Adrenal gland (tissue), 5 donors: ENCODE measurements around the gene EPB41L2.

Experiments used
- CTCF ChIP-seq, 6 experiments: fragments of 450-650 bp in 4 of 6; fragments of 200-600 bp in 2 of 6; sonication (generic) in 1 of 6; IDR thresholded peaks; 1 replicate in 5 of 6; 2 replicates in 1 of 6; pipeline versions ENCODE4 v1.5.1 to v1.8.0; 2016 to 2021; ENCODE audit warnings: antibody characterized with exemption in 6 of 6, mild to moderate bottlenecking in 2 of 6, moderate library complexity in 1 of 6
- POLR2A ChIP-seq, 2 donors: fragments of 450-650 bp; IDR thresholded peaks; one replicate each; pipeline ENCODE4 v1.6.1; 2017; ENCODE audit warnings: antibody characterized with exemption in 2 of 2, mild to moderate bottlenecking in 2 of 2, moderate library complexity in 1 of 2
- donor health status: DM: no; HTN: no; CAD: no.

- TF ChIP-seq CTCF (IDR thresholded peaks at IDR 0.05) (no peak), POLR2A (IDR thresholded peaks at IDR 0.05) (no peak)
Measured at GRCh38 chr6:131080084-131080483, 17.0 kb upstream of the EPB41L2 start.
